Prostate gland (tissue), 2 donors: ENCODE results near the gene ITGAX. TPM values are rescaled to one million over a fixed set of nuclear protein-coding genes. Genes with fewer than 3 reads are reported as not detected.

Experiments used
- DNase-seq: peaks from one replicate; pipeline ENCODE4 v3.0.0-alpha.2; 2019; ENCODE audit warnings: low spot score
- H3K27ac ChIP-seq, 2 donors: fragments of 200-600 bp; sonication (generic); 2 replicates each; pipeline ENCODE4 v1.5.1; 2017 to 2019
- H3K27me3 ChIP-seq: fragments of 200-600 bp; sonication (generic); replicated peaks from 2 replicates; pipeline ENCODE4 v1.5.1; 2019; ENCODE audit not compliant: insufficient read depth
- H3K36me3 ChIP-seq, 2 donors: fragments of 200-600 bp; sonication (generic); 1 replicate in 1 of 2; 2 replicates in 1 of 2; pipeline versions ENCODE4 v1.5.1 to v1.8.1; 2017 to 2019
- H3K4me1 ChIP-seq: fragments of 200-600 bp; sonication (generic); replicated peaks from 2 replicates; pipeline ENCODE4 v1.5.1; 2019
- H3K4me3 ChIP-seq, 2 donors: fragments of 200-600 bp; sonication (generic); 2 replicates each; pipeline ENCODE4 v1.5.1; 2017 to 2019
- H3K9me3 ChIP-seq: fragments of 200-600 bp; sonication (generic); 2 replicates; pipeline ENCODE4 v1.5.1; 2017
- POLR2A ChIP-seq: fragments of 450-650 bp; IDR thresholded peaks from one replicate; pipeline ENCODE4 v1.6.1; 2016; ENCODE audit warnings: antibody characterized with exemption, mild to moderate bottlenecking
- POLR2AphosphoS5 ChIP-seq: sonication (generic); formaldehyde crosslinking; IDR thresholded peaks from one replicate; pipeline ENCODE4 v1.6.1; 2017; ENCODE audit warnings: antibody characterized with exemption
- WGBS: methylation state at CpG from one replicate; pipeline ENCODE4 v1.1.5; 2018; 5-methylcytosine and 5-hydroxymethylcytosine counted together
- intact Hi-C: fragments of 100-400 bp; cut with DNase I; formaldehyde crosslinking; loops from one replicate; pipeline ENCODE4 v1.14.2; 2022
- total RNA-seq, 2 donors: library from RNA; depleted of rRNA; stranded (reverse); fragments of >200 nt; gene quantifications; one replicate each; pipeline ENCODE4 v1.1.0, GENCODE V29; 2016
- TF ChIP-seq, protein P1 (sequence below), 4 experiments: fragments of 200-600 bp in 2 of 4; fragments of 450-650 bp in 2 of 4; sonication (generic) in 2 of 4; IDR thresholded peaks; 1 replicate in 3 of 4; 2 replicates in 1 of 4; pipeline ENCODE4 v1.5.1; 2016 to 2019; ENCODE audit warnings: antibody characterized with exemption in 4 of 4, mild to moderate bottlenecking in 2 of 4, moderate library complexity in 2 of 4

ITGAX gene
- total RNA-seq, 2 donors from 2014 or later = 2.0 to 3.7 TPM

DNA sequence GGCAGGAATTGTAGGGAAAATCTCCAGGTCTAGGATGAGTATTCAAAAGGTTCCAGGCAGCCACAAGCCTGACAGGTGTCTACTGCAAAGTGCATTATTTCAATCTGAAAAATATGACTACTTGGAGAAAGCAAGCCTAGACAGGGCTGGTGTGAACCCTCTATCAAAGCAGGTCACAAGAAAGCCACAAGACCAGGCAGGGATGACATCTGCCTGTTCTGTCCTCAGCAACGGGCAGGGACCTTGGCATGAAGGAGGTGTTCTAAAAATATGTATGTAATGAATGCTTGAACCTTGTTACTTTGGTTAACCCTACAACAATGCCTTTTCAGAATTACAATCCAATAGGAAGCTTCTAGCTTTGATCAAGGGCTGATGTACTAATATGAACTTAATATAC, 74.3 kb downstream of the ITGAX start:
- H3K4me3 ChIP-seq = no peak overlapping the region
- no peak for DNase-seq
- intact Hi-C loops = no loop called here
- no peak overlapping the region for H3K27ac ChIP-seq
- H3K36me3 ChIP-seq = no peaks in the 10 kb centered on the region
- WGBS = 22% methylated on average over 1 of the region's 1 CpG
- no peaks in the 10 kb centered on the region for H3K27me3 ChIP-seq
- TF ChIP-seq POLR2AphosphoS5 (no peak), POLR2A (no peak)
- TF ChIP-seq, protein P1, sequence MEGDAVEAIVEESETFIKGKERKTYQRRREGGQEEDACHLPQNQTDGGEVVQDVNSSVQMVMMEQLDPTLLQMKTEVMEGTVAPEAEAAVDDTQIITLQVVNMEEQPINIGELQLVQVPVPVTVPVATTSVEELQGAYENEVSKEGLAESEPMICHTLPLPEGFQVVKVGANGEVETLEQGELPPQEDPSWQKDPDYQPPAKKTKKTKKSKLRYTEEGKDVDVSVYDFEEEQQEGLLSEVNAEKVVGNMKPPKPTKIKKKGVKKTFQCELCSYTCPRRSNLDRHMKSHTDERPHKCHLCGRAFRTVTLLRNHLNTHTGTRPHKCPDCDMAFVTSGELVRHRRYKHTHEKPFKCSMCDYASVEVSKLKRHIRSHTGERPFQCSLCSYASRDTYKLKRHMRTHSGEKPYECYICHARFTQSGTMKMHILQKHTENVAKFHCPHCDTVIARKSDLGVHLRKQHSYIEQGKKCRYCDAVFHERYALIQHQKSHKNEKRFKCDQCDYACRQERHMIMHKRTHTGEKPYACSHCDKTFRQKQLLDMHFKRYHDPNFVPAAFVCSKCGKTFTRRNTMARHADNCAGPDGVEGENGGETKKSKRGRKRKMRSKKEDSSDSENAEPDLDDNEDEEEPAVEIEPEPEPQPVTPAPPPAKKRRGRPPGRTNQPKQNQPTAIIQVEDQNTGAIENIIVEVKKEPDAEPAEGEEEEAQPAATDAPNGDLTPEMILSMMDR (IDR thresholded peaks at IDR 0.05) = no peak
- no peaks in the 10 kb centered on the region for H3K9me3 ChIP-seq
- no peaks in the 10 kb centered on the region for H3K4me1 ChIP-seq

DNA sequence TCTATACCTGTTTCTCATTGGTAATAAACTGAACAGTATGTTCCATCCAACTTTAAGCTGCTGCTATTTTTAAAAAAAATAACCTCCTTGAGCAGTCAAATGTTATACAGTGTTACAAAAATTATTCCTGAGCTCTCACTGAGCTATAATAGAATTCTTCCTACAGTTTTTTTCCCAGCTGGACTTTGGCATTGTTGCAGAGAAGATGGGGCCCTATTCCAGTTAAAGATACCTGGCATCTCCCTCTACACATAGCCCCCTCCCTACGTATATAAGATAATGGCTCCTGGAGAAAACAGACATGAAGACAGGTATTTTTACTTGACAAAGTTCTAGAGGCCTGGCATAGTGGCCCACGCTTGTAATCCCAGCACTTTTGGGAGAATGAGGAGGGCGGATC, 74.8 kb downstream of the ITGAX start:
- H3K27ac ChIP-seq = no peak overlapping the region
- no peaks in the 10 kb centered on the region for H3K36me3 ChIP-seq
- no peaks in the 10 kb centered on the region for H3K4me1 ChIP-seq
- no peak overlapping the region for H3K4me3 ChIP-seq
- no peak for TF ChIP-seq POLR2A
- no peak for TF ChIP-seq POLR2AphosphoS5
- TF ChIP-seq, protein P1 (IDR thresholded peaks at IDR 0.05) = no peak
- DNase-seq = no peak
- WGBS = 85% methylated on average over 3 of the region's 3 CpGs
- intact Hi-C loops = no loop called here
- no peaks in the 10 kb centered on the region for H3K27me3 ChIP-seq
- H3K9me3 ChIP-seq = no peaks in the 10 kb centered on the region

DNA sequence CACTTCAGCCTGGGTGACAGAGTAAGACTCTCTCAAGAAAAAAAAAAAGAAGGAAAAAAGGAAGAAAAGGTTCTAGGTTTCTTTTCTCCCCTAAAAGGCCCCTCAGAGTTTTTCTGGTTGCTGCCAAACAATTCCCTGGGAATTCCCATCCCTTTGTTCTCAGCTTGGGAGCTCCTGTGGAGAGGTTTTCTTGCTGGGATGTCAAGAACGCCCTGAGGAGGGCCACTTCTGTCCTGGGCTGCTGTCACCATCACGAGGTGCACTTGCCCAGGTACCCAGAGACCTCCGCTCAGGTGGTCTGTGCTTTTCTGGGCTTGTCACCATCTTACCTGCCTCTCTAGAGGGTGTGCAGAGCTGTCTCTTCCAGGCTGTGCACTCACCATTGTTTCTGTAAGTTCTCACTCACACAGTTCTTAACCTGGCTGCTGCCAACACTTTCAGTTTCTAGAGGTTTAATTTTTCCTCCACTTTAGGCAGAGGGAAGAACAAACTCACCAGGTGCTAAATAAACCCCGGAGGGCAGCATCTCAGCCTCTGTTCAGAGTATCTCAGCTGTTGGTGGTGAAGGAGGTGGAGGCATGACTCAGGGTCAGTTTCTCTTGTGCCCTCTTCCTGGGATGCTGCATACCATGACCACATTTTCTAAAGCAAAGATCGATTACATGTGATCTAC, 75.5 kb downstream of the ITGAX start:
- intact Hi-C loops = no loop called here
- H3K27me3 ChIP-seq = no peaks in the 10 kb centered on the region
- 62% methylated on average over 5 of the region's 5 CpGs for WGBS
- no peaks in the 10 kb centered on the region for H3K36me3 ChIP-seq
- H3K4me3 ChIP-seq = no peak overlapping the region
- TF ChIP-seq, protein P1 (IDR thresholded peaks at IDR 0.05) = no peak
- TF ChIP-seq POLR2A (no peak), POLR2AphosphoS5 (no peak)
- H3K9me3 ChIP-seq = no peaks in the 10 kb centered on the region
- no peak for DNase-seq
- H3K27ac ChIP-seq = no peak overlapping the region
- H3K4me1 ChIP-seq = no peaks in the 10 kb centered on the region

Other genes with a start within 250 kb of the ITGAX start
- 10 to 100 TPM; 78.5 to 80.6 TPM for gene BCKDK, start 246.8 kb upstream of the ITGAX start, total RNA-seq
- gene KAT8, start 237.5 kb upstream of the ITGAX start, total RNA-seq = 100 to 1,000 TPM in 1 of 2 donors, 10 to 100 TPM in 1; 92.6 to 115 TPM
- 100 to 1,000 TPM in 1 of 2 donors, 10 to 100 TPM in 1; 29.9 to 118 TPM for gene PRSS8, start 219.4 kb upstream of the ITGAX start, total RNA-seq
- 1 to 10 TPM; 4.3 to 4.7 TPM for gene PRSS36, start 205.1 kb upstream of the ITGAX start, total RNA-seq
- gene FUS, start 175.0 kb upstream of the ITGAX start, total RNA-seq = 10 to 100 TPM; 48.6 to 87.5 TPM
- 10 to 100 TPM; 27.2 to 51.6 TPM for gene PYCARD, start 152.4 kb upstream of the ITGAX start, total RNA-seq
- 1 to 10 TPM in 1 of 2 donors, under 1 TPM in 1; 0.23 to 3.9 TPM for gene TRIM72, start 141.1 kb upstream of the ITGAX start, total RNA-seq
- gene PYDC1, start 138.0 kb upstream of the ITGAX start, total RNA-seq = not detected
- 1 to 10 TPM in 1 of 2 donors, under 1 TPM in 1; 0.36 to 5.1 TPM for gene ITGAM, start 95.2 kb upstream of the ITGAX start, total RNA-seq
- not detected for gene ITGAD, start 38.2 kb downstream of the ITGAX start, total RNA-seq
- 1 to 10 TPM in 1 of 2 donors, not detected in 1; 3.9 TPM for gene COX6A2, start 73.2 kb downstream of the ITGAX start, total RNA-seq
- gene ZNF843, start 87.6 kb downstream of the ITGAX start, total RNA-seq = 1 to 10 TPM; 1.2 to 3.3 TPM
- 10 to 100 TPM; 10.0 to 20.3 TPM for gene ARMC5, start 104.3 kb downstream of the ITGAX start, total RNA-seq
- gene TGFB1I1, start 117.0 kb downstream of the ITGAX start, total RNA-seq = 100 to 1,000 TPM in 1 of 2 donors, 10 to 100 TPM in 1; 62.0 to 115 TPM
- under 1 TPM; 0.55 to 0.62 TPM for gene SLC5A2, start 127.9 kb downstream of the ITGAX start, total RNA-seq
- gene RUSF1, start 153.2 kb downstream of the ITGAX start, total RNA-seq = 100 to 1,000 TPM; 142 to 153 TPM
- not detected for gene AHSP, start 172.7 kb downstream of the ITGAX start, total RNA-seq